Fibroblast of mammary gland (primary cell): Measurements from ENCODE around the gene PLEK2.
A peak's percentile ranks its signal among the peaks of the same experiment; 100 is the strongest.
"Not testable (repeated sequence)": the region's sequence is repeated elsewhere in the genome, so short reads cannot be mapped to it uniquely, and the experiment has no call there.

Source experiments
- DNase-seq: peaks from one replicate; pipeline ENCODE4 v3.0.0-alpha.2; 2010; ENCODE audit warnings: low read depth
- H3K4me3 ChIP-seq: 2 replicates; pipeline ENCODE4 v1.5.1; 2011; ENCODE audit warnings: low read depth, mild to moderate bottlenecking, low read length, moderate library complexity; ENCODE audit not compliant: control insufficient read depth
- TF ChIP-seq, protein P1 (sequence below): conservative IDR thresholded peaks from 2 replicates; pipeline ENCODE4 v1.5.1; 2011; ENCODE audit warnings: low read depth, low read length, inconsistent platforms; ENCODE audit not compliant: control insufficient read depth, insufficient read depth

Gene PLEK2

GRCh38 chr14:67411820-67412421, at the start of gene PLEK2:
Gene PLEK2, minus strand, starts transcription at chr14:67412165. Its CDS starts 106 bp downstream, at chr14:67412059.
- TF ChIP-seq, protein P1, sequence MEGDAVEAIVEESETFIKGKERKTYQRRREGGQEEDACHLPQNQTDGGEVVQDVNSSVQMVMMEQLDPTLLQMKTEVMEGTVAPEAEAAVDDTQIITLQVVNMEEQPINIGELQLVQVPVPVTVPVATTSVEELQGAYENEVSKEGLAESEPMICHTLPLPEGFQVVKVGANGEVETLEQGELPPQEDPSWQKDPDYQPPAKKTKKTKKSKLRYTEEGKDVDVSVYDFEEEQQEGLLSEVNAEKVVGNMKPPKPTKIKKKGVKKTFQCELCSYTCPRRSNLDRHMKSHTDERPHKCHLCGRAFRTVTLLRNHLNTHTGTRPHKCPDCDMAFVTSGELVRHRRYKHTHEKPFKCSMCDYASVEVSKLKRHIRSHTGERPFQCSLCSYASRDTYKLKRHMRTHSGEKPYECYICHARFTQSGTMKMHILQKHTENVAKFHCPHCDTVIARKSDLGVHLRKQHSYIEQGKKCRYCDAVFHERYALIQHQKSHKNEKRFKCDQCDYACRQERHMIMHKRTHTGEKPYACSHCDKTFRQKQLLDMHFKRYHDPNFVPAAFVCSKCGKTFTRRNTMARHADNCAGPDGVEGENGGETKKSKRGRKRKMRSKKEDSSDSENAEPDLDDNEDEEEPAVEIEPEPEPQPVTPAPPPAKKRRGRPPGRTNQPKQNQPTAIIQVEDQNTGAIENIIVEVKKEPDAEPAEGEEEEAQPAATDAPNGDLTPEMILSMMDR = no peak
- peak within 1 kb of the TSS; percentile 47 for H3K4me3 ChIP-seq
- DNase-seq = peak; percentile 33

DNA sequence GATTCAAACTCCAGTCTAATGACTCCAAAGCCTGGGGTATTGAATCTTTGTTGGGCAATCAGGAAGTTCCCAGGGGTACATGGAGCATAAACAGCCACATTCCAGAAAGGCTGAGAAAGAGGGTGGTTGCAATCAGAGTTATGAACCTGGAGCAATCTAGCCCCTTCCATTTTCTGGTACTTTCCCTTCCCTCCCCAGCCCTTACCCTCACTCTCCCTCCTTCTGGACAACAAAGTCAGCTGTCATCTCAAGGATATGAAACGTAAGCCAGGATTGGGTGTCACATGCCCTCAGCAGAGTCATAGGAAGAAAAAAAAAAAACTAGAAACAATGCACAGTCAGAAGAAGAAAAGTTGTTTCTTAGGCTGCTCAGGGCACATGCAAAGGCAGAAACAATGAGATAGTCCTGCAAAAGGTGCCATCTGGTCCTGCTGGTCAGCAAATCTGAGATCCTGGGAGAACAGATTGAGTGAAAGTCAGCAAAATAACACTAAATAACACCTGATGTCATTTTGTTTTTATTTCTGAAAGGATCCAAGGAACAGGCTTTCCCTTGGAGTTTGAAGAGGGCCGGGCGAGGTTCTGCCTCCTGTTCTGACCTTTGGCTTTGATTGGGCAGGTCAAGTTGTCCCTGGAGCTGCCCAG, 49.5 kb upstream of the PLEK2 start:
- peak; percentile 33 for DNase-seq
- H3K4me3 ChIP-seq = no peak overlapping the region
- TF ChIP-seq, protein P1 = no peak

- TF ChIP-seq, protein P1 = no peak
- no peak overlapping the region for H3K4me3 ChIP-seq
- no peak for DNase-seq
Measured at GRCh38 chr14:67459336-67459735, 47.4 kb upstream of the PLEK2 start.

GRCh38 chr14:67457782-67458181, 45.8 kb upstream of the PLEK2 start:
- TF ChIP-seq, protein P1 = no peak
- no peak for DNase-seq
- no peak overlapping the region for H3K4me3 ChIP-seq

GRCh38 chr14:67456732-67457131, 44.8 kb upstream of the PLEK2 start:
- TF ChIP-seq, protein P1 = no peak
- no peak overlapping the region for H3K4me3 ChIP-seq
- no peak for DNase-seq

DNA sequence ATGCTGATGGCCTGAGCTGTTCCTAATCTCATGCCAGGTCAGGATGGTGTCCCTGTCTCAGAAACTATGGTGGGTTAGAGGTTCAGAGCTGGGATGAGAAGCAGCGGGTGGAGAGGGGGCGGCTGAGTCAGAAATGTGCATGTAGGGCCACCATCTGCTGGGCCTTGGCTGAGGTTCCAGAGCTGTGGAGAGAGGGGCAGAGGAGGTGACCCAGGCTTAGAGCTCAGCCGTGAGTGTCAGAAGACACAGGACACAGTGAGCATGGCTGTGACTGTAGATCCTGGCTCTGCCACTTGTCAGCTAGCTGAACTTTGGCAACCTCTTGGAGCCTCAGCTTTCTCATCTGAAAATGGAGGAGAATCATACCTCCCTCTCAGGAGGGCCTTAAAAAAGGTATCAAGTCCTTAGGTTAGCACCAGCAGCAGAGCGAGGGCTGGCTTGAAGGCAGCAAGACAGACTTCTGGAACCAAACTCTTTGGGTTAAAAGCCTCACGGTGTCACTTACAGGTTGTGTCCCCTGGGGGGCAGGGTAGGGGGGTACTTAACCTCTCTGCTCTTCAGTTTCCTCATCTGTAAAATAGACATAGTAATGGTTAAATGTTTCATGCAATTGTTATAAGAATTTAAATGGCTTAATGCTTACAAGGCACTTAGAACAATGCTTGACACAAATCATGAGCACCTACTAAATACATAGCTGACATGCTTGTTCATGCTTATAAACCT, 41.8 kb upstream of the PLEK2 start:
- no peak for DNase-seq
- H3K4me3 ChIP-seq = no peak overlapping the region
- TF ChIP-seq, protein P1 = no peak

- not testable (repeated sequence) for DNase-seq, H3K4me3 ChIP-seq
Measured at GRCh38 chr14:67451667-67452066, 39.7 kb upstream of the PLEK2 start.
